Epidermal melanocyte (primary cell): Measurements from ENCODE around the gene TBCA.

Source experiments
- DNase-seq: peaks from one replicate; pipeline ENCODE4 v3.0.0; 2011; ENCODE audit warnings: low spot score; ENCODE audit not compliant: insufficient read length

TBCA gene

GRCh38 chr5:77643654-77644370 is 132.3 kb downstream of the TBCA start:
- no peak for DNase-seq

GRCh38 chr5:77642738-77643653 is 133.1 kb downstream of the TBCA start:
- DNase-seq, result no peak

- no peak for DNase-seq
These were observed 134.0 kb downstream of the TBCA start for GRCh38 chr5:77641963-77642737.

- DNase-seq, result no peak
These were observed 134.7 kb downstream of the TBCA start for GRCh38 chr5:77641397-77641943.
